Effector memory CD4-positive, alpha-beta T cell (primary cell): Measurements from ENCODE around the gene TNS3.

ENCODE experiments used
- DNase-seq, 3 donors: peaks; one replicate each; pipeline ENCODE4 v3.0.0-alpha.2; 2020
- H3K27ac ChIP-seq: 2 replicates; pipeline ENCODE4 v1.7.0; 2013; ENCODE audit warnings: mild to moderate bottlenecking, low read length, moderate library complexity; ENCODE audit not compliant: insufficient read depth, poor library complexity, severe bottlenecking
- H3K27me3 ChIP-seq: replicated peaks from 2 replicates; pipeline ENCODE4 v1.7.0; 2013; ENCODE audit warnings: mild to moderate bottlenecking, low read length; ENCODE audit not compliant: insufficient read depth, control insufficient read depth, poor library complexity, severe bottlenecking
- H3K36me3 ChIP-seq: 2 replicates; pipeline ENCODE4 v1.7.0; 2013; ENCODE audit warnings: mild to moderate bottlenecking, low read length, moderate library complexity; ENCODE audit not compliant: control insufficient read depth, insufficient read depth
- H3K4me1 ChIP-seq: 2 replicates; pipeline ENCODE4 v1.7.0; 2013; ENCODE audit warnings: low read length, mild to moderate bottlenecking; ENCODE audit not compliant: control insufficient read depth, insufficient read depth, poor library complexity, severe bottlenecking
- H3K4me3 ChIP-seq: 2 replicates; pipeline ENCODE4 v1.7.0; 2013; ENCODE audit warnings: low read length, low read depth, mild to moderate bottlenecking; ENCODE audit not compliant: insufficient read depth, poor library complexity, severe bottlenecking
- H3K9me3 ChIP-seq: 2 replicates; pipeline ENCODE4 v1.7.0; 2013; ENCODE audit warnings: mild to moderate bottlenecking, low read length, moderate library complexity; ENCODE audit not compliant: control insufficient read depth

The TNS3 gene

GRCh38 chr7:47452295-47452694 is 129.6 kb downstream of the TNS3 start:
- H3K27me3 ChIP-seq, result no peaks in the 10 kb centered on the region
- no peak overlapping the region for H3K4me3 ChIP-seq
- no peaks in the 10 kb centered on the region for H3K36me3 ChIP-seq
- H3K4me1 ChIP-seq, result no peaks in the 10 kb centered on the region
- H3K27ac ChIP-seq, result no peak overlapping the region
- no peaks in the 10 kb centered on the region for H3K9me3 ChIP-seq
- DNase-seq, result no peak

DNA sequence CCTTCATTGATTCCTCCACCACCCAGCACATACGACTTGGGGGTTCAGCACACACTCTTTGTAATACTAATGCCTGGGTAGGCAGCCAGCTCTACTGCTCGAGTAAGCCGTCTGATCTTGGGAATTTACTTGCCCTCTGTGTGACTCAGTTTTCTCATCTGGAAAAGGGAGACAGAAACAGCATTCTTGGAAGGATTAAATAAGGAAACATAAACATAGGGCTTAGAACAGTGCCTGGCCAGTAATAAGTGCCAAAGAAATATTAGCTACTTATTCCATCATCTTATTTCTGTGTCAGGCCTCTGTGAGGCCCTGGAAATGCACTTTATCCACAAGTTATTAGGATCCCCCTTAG is 130.1 kb downstream of the TNS3 start:
- DNase-seq, result no peak
- no peaks in the 10 kb centered on the region for H3K36me3 ChIP-seq
- no peaks in the 10 kb centered on the region for H3K27me3 ChIP-seq
- no peak overlapping the region for H3K4me3 ChIP-seq
- no peaks in the 10 kb centered on the region for H3K4me1 ChIP-seq
- no peaks in the 10 kb centered on the region for H3K9me3 ChIP-seq
- no peak overlapping the region for H3K27ac ChIP-seq

GRCh38 chr7:47449810-47450590 is 131.9 kb downstream of the TNS3 start:
- Histone ChIP-seq H3K4me1 (no peaks in the 10 kb centered on the region), H3K27ac (no peak overlapping the region), H3K36me3 (no peaks in the 10 kb centered on the region), H3K4me3 (no peak overlapping the region), H3K27me3 (no peaks in the 10 kb centered on the region), H3K9me3 (no peaks in the 10 kb centered on the region)
- DNase-seq, result no peak

DNA sequence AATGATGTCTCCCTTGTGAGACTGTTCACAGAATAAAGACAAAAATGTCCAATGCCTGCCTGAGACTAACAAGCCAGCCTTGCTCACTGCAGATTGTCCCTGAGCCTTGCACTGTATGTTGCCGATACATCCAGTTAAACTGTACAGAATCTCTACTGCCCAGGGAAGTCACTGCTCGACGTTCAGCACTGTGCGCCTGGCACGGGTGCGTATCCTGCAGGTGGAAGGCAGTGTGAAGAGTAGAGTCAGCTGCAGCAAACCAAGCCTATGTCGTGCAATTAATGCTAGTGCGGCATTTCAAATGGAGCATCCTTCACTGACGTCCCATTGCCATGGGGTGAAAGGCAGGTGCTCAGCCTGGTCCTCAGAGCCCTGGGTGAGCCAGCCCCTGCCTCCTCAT is 132.9 kb downstream of the TNS3 start:
- no peaks in the 10 kb centered on the region for H3K4me1 ChIP-seq

GRCh38 chr7:47447621-47448349 is 134.1 kb downstream of the TNS3 start:
- Histone ChIP-seq H3K36me3 (no peaks in the 10 kb centered on the region), H3K27me3 (no peaks in the 10 kb centered on the region), H3K4me1 (no peaks in the 10 kb centered on the region), H3K9me3 (no peaks in the 10 kb centered on the region), H3K4me3 (no peak overlapping the region), H3K27ac (no peak overlapping the region)
- DNase-seq, result no peak

More for the DNA sequence above, 132.9 kb downstream of the TNS3 start:
- H3K27me3 ChIP-seq, result no peaks in the 10 kb centered on the region
- no peak overlapping the region for H3K4me3 ChIP-seq
- DNase-seq, result no peak
- H3K27ac ChIP-seq, result no peak overlapping the region
- H3K9me3 ChIP-seq, result no peaks in the 10 kb centered on the region
- no peaks in the 10 kb centered on the region for H3K36me3 ChIP-seq

DNA sequence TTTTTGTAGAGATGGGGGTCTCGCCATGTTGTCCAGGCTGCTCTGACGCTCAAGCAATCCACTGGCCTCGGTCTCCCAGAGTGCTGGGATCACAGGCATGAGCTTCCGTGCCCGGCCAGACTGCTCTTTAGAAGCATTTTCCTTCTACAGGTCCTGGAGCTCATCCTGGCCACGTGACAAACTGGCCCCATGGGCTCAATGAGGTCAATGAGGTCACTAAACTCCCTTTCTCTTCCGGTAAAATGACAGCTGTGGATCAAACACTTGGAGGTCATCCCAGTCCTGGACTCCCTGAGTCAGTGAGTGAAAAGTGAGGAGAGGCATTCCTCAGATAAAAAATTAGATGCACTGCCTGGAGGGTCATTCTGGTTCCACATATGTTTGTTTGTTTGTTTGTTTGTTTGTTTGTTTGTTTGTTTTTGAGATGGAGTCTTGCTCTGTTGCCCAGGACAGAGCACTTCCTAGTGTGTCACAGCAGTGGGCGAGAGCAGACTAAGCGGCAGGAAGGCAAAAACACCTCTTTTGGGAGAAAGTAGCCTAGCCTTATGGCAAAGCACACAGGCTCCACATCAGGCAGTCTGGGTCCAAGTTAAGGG is 134.9 kb downstream of the TNS3 start:
- no peak for DNase-seq
- Histone ChIP-seq H3K36me3 (no peaks in the 10 kb centered on the region), H3K9me3 (no peaks in the 10 kb centered on the region), H3K27ac (no peak overlapping the region), H3K27me3 (no peaks in the 10 kb centered on the region), H3K4me1 (no peaks in the 10 kb centered on the region), H3K4me3 (no peak overlapping the region)

DNA sequence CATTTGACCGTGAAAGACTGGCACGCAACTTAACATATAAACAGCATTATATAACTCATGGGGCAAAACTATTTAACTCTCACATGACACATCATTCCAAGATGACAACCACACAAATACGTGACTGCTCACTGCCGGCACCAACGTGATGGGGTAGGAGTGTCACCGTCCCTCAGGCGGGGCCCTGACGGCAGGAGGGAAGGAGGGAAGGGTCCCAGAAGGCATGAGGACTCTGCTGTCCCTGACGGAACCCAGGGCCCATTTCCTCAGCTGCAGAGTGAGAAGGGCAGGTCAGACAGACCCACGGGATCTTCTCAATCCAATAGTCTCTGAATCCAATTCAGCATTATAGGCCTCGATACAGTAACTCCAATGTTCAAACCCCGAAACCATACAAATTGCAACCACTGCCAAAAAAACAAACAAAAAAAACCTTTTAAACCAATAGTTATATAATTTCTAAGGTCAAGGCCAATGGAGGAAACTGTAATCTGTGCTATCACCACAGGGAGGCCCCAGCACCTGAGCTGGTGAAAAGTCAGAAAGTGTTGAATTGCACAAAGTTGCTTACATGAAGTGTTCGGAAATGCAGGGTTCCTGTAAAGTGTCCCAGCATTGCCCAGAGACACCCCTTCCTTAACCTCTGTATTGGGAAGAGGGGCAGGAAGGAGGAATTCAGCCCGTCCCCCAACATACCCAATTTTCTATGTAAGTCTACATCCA is 137.4 kb downstream of the TNS3 start:
- no peaks in the 10 kb centered on the region for H3K4me1 ChIP-seq
- no peaks in the 10 kb centered on the region for H3K9me3 ChIP-seq
- H3K4me3 ChIP-seq, result no peak overlapping the region
- H3K27me3 ChIP-seq, result no peaks in the 10 kb centered on the region
- no peak overlapping the region for H3K27ac ChIP-seq
- DNase-seq, result no peak
- no peaks in the 10 kb centered on the region for H3K36me3 ChIP-seq

- no peaks in the 10 kb centered on the region for H3K27me3 ChIP-seq
- H3K4me1 ChIP-seq, result no peaks in the 10 kb centered on the region
- H3K9me3 ChIP-seq, result no peaks in the 10 kb centered on the region
- H3K4me3 ChIP-seq, result no peak overlapping the region
- H3K36me3 ChIP-seq, result no peaks in the 10 kb centered on the region
- DNase-seq, result no peak
- H3K27ac ChIP-seq, result no peak overlapping the region
Observed at GRCh38 chr7:47443049-47443448, 138.9 kb downstream of the TNS3 start.

DNA sequence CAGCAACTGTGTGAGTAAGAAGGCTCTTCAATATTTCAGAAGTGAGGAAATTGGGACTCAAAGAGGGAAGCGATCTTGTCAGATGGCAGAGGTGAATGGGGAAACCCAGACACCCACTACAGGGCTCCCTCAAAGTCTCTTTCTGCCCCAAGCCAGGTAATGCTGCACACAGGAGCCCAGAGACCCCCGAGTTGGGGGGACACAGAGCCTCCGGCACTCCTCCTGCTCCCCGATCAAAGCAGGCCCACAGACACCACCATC is 139.4 kb downstream of the TNS3 start:
- Histone ChIP-seq H3K27me3 (no peaks in the 10 kb centered on the region), H3K27ac (no peak overlapping the region), H3K36me3 (no peaks in the 10 kb centered on the region), H3K4me1 (no peaks in the 10 kb centered on the region), H3K4me3 (no peak overlapping the region), H3K9me3 (no peaks in the 10 kb centered on the region)
- no peak for DNase-seq
